Medulla oblongata (tissue), 1 donor: ENCODE results near the gene COL26A1.

Experiments
- DNase-seq: peaks from one replicate; pipeline ENCODE4 v3.0.0-alpha.2; 2015; ENCODE audit errors: extremely low spot score

The COL26A1 gene

DNA sequence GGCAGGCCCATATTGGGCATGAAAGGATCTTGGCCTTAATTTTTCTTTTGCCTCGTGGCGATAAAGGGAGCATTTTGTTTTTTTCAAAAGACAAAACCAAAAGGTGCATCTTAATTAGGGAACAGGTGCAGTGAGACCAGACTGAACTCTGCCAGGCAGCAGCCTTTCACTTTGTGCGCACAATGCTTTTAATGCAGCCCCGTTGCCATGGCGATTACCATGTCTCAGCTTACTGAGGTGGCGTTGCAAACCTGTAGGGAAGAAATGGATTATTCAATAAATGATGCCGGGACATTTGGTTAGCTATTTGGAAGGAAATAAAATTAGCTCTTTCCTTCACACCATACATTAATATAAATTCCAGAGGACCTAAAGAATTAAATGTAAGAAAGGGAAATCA lies 204.6 kb downstream of the COL26A1 start:
- no peak for DNase-seq

DNA sequence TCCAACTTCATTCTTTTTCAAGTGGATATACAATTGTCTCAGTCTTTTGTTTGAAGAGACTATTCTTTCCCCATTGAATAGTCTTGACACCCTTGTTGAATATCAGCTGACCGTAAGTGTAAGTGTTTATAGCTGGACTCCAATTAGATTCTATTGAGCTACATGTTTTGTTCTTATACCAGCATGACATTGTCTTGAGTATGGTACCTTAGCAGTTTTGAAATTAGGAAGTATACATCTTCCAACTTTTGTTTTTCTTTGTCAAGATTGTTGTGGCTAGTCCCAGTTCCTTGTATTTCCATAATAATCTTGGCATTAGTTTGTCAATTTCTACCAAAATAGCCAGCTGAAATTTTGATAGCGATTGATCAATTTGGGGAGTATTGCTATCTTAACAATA lies 209.5 kb downstream of the COL26A1 start:
- no peak for DNase-seq

DNA sequence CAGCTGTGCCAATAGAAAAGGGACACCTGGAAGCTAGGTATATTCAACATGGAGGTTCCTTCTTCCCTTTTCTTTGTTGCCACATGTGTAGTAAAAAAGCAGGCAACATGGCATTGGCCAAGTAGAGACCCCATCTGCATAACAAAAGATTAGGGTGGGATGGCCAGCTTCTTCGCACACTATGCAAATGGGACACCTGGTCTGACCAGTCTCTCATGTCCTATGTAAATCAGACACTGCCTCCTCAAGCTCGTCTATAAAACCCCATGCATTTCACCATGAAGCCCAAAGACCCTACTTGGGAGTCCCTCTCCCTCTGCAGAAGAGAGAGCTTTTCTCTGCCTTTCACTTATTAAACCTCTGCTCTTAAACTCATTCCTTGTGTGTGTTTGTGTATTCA lies 212.5 kb downstream of the COL26A1 start:
- no peak for DNase-seq

DNA sequence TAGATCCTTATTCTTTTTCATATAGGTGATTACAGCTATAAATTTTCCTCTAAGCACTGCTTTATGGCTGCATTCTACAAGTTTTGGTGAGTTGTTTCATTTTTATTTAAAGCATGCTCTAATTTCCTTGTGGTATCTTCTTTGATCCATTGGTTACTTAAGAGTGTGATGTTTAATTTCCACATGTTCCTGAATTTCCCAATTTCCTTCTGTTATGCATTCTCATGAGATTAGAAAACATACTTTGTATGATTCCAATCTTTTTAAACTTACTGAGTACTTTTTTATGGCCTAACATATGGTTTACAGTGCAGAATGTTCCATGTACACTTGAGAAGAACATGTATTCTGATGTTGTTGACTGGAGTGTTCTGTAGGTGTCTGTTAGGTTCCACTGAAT lies 213.0 kb downstream of the COL26A1 start:
- DNase-seq = no peak

DNA sequence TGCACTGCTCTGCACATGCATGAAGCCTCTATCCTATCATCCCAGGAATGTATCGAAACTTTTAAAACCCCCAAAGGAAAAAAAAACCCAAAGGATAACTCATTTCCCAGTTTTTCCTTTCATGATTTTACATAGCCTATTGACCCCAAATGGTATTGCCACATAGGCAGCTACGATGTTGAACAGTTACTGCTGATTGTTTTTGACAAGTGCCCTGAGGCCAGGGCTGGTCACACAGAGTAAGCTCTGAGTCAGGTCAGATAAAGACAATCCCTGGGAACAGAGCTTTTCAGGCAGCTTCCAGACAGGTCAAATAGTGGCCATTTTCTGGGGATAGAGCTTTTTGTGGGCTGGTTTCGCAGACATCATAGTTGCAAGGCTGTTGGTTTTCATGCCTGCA lies 214.3 kb downstream of the COL26A1 start:
- no peak for DNase-seq

DNA sequence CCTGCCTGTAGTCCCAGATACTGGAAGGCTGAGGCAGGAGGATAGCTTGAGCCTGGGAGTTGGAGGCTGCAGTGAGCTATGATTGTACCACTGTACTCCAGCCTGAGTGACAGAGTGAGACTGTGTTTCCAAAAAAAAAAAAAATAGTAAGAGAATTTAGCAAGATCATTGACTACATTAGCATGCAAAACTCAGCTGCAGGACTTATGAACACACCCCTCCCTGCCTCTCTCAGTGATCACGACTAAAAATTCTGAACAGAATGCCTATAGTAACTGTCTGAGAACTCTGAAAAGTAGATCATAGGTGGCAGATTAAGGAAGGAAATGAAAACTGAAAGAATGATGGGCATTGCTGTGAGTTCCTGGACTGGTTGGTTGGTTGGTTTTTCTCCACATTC lies 215.9 kb downstream of the COL26A1 start:
- no peak for DNase-seq

DNA sequence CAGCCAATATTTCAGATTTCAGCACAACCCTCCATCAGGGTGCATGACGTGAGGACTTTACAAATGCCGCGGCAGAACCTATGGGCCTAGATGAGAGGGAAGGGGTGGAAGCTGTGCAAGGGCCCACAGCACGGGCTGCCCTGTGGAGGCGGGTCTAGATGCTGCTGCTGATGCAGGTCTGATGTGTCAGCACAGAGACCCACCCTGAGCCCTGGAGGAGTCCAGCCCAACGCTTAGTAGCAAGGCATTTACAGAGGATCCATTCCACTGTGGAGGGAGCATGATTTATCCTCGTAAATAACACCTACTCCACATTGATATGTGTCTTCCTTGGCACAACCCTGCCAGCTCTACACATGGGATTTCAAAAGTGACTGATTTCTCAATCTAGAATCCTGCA lies 217.9 kb downstream of the COL26A1 start:
- no peak for DNase-seq

DNA sequence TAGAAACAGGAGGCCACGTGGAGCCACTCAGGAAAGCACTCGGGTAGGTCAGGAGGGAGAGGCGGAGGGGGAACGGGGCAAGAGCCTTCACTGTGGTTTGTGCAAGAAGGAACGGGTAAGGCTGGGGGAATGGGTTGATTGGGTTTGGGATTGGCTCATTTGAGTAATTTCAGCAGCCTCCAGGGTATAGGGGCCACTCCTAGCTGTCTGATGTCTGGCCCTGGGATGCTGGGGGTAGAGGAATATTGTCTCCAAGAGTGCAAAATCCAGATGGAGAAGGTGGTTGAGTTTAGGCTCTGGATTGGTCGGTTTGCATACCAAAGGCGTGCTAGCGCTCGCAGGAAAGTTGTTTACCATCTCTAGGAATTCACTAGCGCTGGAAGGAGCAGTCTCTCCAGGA lies 219.2 kb downstream of the COL26A1 start:
- no peak for DNase-seq

DNA sequence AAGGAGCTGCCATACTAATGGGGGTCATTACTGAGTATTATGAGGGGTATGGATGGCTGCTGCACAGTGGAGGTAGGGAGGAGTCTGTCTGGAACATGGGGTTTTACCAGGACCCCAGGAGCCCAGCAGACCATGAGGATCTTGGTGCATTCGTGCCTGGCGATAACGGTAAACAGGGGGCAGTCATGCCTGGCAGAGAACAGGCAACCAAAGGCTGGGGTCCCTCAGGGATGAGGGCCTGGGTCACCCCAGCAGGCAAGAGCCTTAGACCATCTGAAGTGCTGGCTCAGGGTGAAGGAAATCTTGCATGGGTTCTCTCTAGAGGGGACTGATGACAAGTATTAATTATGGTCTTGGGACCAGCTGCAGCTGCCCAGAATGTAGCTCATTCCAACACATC lies 220.3 kb downstream of the COL26A1 start:
- DNase-seq = no peak

DNA sequence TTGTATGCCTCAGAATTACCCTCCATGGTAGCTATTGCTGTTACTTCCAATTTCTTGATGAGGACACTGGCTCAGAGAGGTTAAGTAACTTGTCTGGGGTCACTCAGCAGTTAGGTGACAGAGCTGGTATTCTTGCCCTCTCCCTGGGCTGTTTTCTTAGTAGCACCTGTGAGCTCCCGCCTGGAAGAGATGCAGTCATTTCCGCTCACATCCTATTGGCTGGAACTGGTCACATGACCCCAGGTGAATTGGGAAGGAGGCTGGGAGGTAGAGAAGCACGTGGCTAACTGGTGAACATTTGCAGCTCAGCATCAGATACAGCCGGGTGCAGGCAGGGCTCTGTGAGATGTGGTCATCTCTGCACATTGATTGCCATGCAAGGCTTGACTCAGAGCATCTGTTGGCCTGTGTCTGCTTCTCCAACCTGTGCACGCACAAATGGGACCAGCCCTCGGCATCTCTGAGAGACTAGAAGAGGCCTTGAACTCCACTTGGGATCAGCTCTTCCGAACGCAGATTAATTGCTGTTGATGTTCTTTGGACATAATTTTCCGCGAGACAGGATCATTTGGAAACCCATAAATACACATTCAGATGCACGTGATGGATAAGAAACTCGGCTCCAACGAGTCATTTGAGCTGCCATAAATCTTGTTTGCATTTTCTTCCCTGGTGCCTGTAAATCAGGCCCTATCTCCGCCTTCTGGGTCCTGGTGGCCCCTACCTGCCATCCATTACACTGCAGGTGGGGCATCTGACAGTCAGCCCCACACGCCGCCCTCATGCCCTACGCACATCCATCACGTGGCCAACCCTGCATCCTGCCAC lies 223.6 kb downstream of the COL26A1 start:
- no peak for DNase-seq

DNA sequence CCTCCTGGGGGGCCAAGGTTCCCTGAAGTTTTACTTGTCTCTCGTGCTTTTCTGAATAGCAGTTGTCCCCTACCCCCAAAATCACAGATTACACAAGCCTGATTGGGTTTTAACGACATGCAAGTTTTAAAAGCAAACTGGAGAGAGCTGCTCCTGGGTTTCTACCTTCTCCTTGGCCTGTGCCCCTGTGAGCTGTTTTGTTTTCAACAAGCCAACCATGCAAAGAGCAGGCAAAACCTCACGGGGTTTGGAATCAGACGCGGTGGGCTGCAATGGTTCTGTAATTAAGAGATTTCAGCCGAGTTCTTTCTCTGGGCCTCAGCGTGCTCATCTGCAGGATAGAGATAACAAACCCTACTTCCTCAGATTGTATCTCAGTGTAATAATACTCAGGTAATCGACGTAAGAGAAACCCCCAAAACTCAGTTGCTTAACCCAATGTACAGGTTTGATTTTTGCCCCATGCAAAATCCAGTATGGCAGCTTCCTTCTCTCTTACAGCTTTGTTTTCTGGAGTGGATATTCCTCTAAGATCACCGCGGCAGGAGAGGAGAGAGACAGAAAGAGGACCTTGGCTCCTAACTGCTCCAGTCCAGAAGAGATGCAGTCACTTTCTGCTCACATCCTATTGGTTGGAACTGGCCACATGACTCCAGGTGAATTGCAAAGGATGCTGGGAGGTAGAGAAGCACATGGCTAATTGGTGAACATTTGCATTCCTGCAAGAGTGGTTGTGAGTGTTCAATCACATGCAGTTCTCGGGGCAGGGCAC lies 224.4 kb downstream of the COL26A1 start:
- DNase-seq = no peak

DNA sequence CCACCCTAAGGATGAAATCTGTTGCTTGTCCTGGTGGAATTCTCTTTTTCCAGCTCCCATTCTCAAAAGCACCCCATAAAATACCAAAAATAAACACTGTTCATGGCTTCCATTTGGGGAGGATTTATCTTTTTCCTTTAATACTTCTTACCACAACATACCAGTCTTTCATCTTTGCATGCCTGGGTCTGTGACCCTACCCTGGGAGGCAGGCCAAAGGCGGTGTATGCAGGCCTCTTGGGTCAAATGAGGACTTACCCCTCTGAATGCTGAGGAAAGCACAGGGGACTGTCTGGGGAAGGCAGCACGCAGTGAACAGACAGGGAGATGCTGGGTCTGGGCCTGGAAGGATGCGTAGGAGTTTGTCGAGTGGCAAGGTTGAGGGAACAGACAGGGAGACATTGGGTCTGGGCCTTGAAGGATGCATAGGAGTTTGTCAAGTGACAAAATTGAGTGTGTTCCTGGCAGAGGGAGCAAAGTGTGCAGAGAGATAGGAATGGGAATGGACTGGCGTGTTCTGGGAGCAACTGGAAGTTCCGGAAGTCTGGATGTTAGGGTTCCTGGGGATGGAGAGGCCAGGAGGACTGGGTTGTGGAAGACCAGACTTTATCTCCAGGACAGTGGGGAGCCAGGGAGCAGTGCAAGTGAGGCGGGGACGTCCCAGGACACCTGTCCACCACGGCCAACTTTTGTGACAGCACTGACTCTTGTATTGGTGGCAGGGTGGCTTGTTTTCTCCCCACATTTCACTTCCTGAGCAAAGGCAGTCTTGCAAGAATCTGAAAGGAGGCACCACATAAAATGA lies 225.7 kb downstream of the COL26A1 start:
- no peak for DNase-seq

DNA sequence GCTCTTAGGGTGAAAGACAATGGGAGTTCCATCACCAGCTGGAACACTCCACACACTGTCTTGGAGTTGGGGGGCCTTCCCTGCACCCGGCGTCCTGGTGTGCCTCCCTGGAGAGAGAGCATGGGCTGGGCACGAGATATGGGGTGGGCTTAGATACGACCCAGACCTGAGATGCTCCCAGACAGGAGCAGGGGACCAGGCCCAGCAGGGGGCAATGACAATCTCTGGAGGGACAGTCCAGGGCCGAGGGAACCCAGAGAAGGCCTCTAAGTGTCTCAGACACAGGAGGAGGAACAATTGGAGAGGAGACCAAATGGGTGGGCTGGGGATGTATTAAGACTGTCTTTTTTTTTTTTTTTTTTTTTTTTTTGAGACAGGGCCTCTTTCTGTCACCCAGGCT lies 226.4 kb downstream of the COL26A1 start:
- DNase-seq = no peak

DNA sequence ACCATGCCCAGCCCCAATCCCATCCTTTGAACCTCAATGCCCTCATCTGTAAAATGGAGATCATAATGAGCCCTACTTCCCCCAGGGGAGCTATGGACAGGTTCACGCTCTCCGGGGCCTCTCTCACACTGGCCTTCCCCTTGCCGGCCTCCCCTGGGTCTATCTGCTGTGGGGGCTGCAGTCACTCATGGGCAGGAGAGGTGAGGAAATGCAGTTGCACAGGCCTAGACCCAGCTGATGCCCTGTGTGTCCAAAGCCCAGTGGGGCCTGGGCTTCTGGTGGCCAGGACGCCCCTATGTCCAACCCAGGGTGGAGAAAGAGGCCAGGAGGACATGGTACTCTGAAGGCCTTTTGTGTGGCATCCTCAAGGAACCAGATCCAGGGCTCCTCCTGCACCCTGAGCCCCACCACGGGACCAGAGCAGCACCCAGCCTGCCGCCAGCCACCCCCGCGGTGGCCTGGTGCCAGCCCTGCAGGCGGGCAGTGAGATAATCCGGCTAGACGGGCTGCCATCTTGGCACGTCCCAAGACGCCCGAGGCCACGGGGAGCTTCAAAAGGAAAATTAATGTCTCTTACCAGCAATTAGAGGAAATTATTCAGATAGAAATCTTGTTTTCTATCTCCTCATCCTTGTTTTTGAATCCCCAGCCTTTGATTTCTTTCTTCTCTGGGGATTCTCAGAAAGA lies 227.4 kb downstream of the COL26A1 start:
- no peak for DNase-seq

DNA sequence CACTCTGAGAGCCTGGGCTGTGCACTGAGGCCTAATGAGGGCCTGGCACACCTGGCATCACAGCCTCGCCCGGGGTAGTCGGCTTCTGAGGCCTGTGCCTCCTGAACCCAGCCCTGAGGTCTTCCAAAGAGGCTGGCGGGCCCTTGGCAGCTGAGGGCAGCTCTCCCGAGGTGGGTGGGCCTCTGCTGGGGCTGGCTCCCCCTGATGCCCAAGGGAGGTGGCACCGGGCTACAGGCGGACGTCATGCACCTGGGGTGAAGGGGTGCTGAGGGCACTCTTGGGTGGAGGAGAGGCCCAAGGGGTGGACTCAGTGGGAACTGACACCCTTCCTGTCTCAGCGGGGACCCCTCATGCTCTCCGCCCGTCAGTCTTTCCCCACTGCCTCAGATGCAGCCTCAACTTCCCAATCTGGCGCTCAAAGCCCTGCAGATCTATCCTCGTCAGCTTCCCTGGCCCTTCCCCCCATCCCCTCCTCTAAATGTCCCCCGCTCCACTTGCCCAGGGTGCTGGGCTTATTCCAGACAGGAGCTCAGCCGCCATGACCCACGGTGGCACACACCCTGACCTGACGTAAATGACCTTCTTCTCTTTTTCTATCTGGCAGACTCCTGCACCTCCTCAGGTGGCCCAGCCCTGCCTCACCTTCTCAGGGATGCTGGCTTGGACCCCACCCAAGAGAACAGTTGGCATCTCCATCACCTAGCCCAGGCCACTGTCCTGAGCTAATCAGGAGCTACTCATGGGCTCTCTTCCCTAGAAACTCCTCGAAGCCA lies 228.2 kb downstream of the COL26A1 start:
- DNase-seq = no peak

DNA sequence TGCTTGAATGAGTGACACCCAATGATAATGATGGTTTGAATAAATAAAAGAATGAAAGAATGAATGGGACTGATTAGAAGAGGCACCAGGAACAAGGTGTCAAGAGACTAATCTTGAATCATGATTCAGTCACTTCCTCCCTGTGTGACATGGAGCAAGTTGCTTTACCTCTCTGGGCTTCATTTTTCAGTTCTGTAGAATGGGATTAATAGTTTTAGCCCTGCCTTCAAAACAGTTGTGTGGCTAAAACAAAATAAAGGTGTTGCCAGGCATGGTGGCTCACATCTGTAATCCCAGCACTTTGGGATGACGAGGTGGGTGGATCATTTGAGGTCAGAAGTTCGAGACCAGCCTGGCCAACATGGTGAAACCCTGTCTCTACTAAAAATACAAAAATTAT lies 228.8 kb downstream of the COL26A1 start:
- DNase-seq = no peak

DNA sequence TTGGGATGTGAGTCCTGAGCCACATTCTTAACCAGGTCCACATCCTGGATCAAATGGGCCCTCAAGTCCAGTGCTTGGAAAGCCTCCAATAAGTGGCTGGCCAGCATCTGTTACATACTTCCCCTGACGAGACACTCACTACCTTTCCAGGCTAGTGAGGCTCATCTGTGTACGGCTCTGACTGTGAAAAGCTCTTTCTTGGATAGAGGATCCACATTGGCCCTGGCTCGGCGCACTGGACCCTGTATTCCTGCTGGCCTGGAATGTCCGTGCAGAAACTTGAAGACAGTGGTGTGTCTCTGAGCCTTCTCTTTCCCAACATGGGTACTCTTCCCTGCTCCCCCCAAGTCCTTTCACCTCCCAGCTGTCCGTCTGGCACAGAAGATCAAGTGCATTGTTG lies 230.9 kb downstream of the COL26A1 start:
- no peak for DNase-seq

DNA sequence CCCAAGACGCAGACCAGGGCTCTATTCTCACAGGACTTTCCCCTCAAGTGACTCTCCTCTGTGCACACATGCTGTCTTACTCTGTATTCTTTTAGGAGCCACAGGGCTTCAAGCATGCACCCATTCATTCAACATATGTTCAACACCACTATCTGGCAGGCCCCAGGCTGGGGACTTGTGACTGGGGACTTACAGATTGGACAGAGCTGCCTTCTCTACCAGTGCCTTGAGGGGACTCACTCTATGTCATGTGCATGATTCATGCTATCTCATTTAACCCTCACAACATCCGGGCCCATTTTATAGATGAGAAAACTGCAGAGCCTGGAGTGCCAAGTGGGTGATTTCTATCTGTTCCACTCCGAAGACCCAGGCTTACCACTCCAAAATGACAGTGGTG lies 232.1 kb downstream of the COL26A1 start:
- DNase-seq = no peak

DNA sequence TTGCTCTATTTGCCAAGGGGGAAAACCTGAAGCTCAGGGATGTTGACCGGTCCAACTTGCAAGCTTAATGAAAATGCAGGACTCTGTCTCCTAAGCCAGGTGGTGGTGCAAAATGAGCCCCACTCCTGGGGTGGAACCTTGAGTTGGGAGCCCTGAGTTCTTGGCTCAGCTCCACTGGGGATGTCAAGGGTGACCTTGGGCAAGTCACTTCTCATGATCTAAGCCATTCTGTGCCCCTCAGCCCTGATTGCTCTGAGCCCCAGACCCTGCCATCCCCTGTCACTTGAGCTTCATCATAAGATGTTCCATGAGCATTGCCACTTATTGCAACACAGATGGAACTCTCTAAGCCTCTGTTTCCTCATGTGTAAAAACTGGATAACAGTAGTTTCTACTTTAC lies 232.6 kb downstream of the COL26A1 start:
- DNase-seq = no peak

DNA sequence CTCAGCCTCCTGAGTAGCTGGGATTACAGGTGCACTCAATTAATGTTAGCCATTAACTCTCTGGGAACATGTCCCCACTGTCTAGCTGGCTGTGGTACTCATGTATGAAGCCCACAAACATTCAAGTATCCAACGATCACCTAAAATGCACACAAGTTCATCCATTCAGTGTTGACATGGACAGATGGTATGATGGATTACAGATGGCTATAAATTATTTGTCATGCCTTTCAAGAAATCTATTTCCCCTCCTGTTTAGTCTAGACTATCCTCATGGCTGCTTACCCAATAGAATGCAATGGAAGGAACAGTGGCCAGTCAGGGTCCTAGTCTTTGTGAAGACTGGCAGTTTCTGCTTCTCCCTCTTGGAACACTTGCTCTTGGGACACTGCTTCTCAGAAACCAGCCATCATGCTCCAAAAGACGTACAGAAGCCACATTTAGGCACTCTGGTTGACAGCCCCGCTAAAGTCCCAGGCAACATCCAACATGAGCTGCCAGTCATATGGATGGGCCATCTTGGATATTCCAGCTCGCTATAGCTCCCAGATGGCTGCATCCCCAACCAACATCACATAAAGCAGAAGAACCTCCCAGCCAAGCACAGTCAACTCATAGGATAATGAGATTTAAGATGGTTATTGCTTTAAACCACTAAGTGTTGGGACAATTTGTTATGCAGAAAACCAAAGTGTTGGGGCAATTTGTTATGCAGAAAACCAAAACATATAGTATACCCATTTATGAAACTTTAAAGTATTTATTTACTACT lies 233.3 kb downstream of the COL26A1 start:
- no peak for DNase-seq
